GM21576 (cell line): ENCODE data around the gene CD52.
"Not testable (repeated sequence)": the region's sequence is repeated elsewhere in the genome, so short reads cannot be mapped to it uniquely, and the experiment has no call there.

ENCODE experiments used
- ATAC-seq: cut with Tn5 transposase; IDR thresholded peaks from one replicate; pipeline ENCODE4 v1.9.1; 2021; ENCODE audit warnings: mild to moderate bottlenecking, moderate library complexity; ENCODE audit not compliant: unreplicated experiment

CD52 gene

GRCh38 chr1:26329380-26329779 lies 11.6 kb downstream of the CD52 start:
- not testable (repeated sequence) for ATAC-seq

- no peak for ATAC-seq
Measured at GRCh38 chr1:26330276-26330675, 12.5 kb downstream of the CD52 start.

GRCh38 chr1:26333312-26333711 lies 15.6 kb downstream of the CD52 start:
- not testable (repeated sequence) for ATAC-seq

- no peak for ATAC-seq
Measured at GRCh38 chr1:26335774-26336476, 18.2 kb downstream of the CD52 start.

GRCh38 chr1:26336477-26337205 lies 18.9 kb downstream of the CD52 start:
- ATAC-seq: no peak

- no peak for ATAC-seq
Measured at GRCh38 chr1:26337206-26337535, 19.4 kb downstream of the CD52 start.

GRCh38 chr1:26337625-26338024 lies 19.9 kb downstream of the CD52 start:
- ATAC-seq: no peak

- ATAC-seq: no peak
Measured at GRCh38 chr1:26338670-26339069, 20.9 kb downstream of the CD52 start.

- ATAC-seq: no peak
Measured at GRCh38 chr1:26340047-26340481, 22.3 kb downstream of the CD52 start.

- ATAC-seq: no peak
Measured at GRCh38 chr1:26344147-26344920, 26.6 kb downstream of the CD52 start.

- ATAC-seq: no peak
Measured at GRCh38 chr1:26345718-26346117, 28.0 kb downstream of the CD52 start.

GRCh38 chr1:26346274-26347033 lies 28.7 kb downstream of the CD52 start:
- ATAC-seq: no peak

GRCh38 chr1:26349188-26349876 lies 31.6 kb downstream of the CD52 start:
- ATAC-seq: no peak

GRCh38 chr1:26349877-26350244 lies 32.1 kb downstream of the CD52 start:
- no peak for ATAC-seq

GRCh38 chr1:26350343-26350700 lies 32.6 kb downstream of the CD52 start:
- ATAC-seq: no peak

GRCh38 chr1:26350701-26351589 lies 33.2 kb downstream of the CD52 start:
- ATAC-seq: no peak

- no peak for ATAC-seq
Measured at GRCh38 chr1:26351590-26352337, 34.0 kb downstream of the CD52 start.

GRCh38 chr1:26352338-26352679 lies 34.6 kb downstream of the CD52 start:
- ATAC-seq: no peak
